Esophagus muscularis mucosa (tissue), 3 donors: ENCODE results near the gene SUCNR1.

Experiments
- POLR2A ChIP-seq: fragments of 450-650 bp; IDR thresholded peaks from one replicate; pipeline ENCODE4 v1.6.1; 2017; ENCODE audit warnings: antibody characterized with exemption, moderate library complexity, mild to moderate bottlenecking, low read depth
- POLR2AphosphoS5 ChIP-seq, 2 donors: sonication (generic); formaldehyde crosslinking; IDR thresholded peaks; one replicate each; pipeline ENCODE4 v1.6.1; 2017; ENCODE audit warnings: antibody characterized with exemption in 2 of 2
- TF ChIP-seq, protein P1 (sequence below), 3 experiments: fragments of 200-600 bp in 2 of 3; fragments of 450-650 bp in 1 of 3; sonication (generic) in 2 of 3; IDR thresholded peaks; one replicate each; pipeline ENCODE4 v1.5.1; 2017 to 2019; ENCODE audit warnings: antibody characterized with exemption in 3 of 3, mild to moderate bottlenecking in 2 of 3, moderate library complexity in 1 of 3

DNA sequence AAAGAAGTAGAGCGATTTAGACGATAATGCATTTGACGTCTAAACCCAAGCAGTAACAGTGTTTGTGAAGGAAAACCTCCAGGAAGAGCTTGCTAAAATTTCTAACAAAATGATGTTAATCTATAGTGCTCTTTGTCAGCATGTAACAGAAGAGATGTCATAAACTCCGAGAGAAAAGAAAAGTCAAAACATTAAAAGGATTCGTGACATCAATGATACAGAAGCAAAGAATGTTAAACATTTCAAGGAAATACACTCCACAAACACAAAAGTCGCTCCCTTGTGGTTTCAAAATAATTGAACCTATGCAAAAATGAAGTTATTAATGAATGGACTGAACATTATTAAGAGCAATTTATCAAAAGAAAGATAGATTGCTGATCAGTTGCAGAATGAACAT lies 31.6 kb upstream of the SUCNR1 start:
- TF ChIP-seq, protein P1, sequence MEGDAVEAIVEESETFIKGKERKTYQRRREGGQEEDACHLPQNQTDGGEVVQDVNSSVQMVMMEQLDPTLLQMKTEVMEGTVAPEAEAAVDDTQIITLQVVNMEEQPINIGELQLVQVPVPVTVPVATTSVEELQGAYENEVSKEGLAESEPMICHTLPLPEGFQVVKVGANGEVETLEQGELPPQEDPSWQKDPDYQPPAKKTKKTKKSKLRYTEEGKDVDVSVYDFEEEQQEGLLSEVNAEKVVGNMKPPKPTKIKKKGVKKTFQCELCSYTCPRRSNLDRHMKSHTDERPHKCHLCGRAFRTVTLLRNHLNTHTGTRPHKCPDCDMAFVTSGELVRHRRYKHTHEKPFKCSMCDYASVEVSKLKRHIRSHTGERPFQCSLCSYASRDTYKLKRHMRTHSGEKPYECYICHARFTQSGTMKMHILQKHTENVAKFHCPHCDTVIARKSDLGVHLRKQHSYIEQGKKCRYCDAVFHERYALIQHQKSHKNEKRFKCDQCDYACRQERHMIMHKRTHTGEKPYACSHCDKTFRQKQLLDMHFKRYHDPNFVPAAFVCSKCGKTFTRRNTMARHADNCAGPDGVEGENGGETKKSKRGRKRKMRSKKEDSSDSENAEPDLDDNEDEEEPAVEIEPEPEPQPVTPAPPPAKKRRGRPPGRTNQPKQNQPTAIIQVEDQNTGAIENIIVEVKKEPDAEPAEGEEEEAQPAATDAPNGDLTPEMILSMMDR (IDR thresholded peaks at IDR 0.05), result no peak
- TF ChIP-seq POLR2A, result no peak
- no peak for TF ChIP-seq POLR2AphosphoS5 (IDR thresholded peaks at IDR 0.05)
